RWPE2 (cell line): ENCODE data around the gene GLT8D2.
A peak's percentile ranks its signal among the peaks of the same experiment; 100 is the strongest.
"Not testable (repeated sequence)": the region's sequence is repeated elsewhere in the genome, so short reads cannot be mapped to it uniquely, and the experiment has no call there.

Experiments used
- ATAC-seq: fragments of 200-7000 bp; cut with Tn5 transposase; 3 replicates; pipeline ENCODE4 v1.9.1; 2021; ENCODE audit warnings: low read depth
- DNase-seq: peaks from one replicate; pipeline ENCODE4 v3.0.0-alpha.2; 2020; ENCODE audit warnings: low spot score
- H3K27ac ChIP-seq: fragments of 450-650 bp; 2 replicates; pipeline ENCODE4 v1.5.1; 2017; ENCODE audit warnings: mild to moderate bottlenecking; ENCODE audit not compliant: poor library complexity, severe bottlenecking
- H3K27me3 ChIP-seq: fragments of 250-450 bp; sonication (Bioruptor Pico); 2 replicates; pipeline ENCODE4 v1.5.1; 2021; ENCODE audit warnings: mild to moderate bottlenecking, moderate library complexity; ENCODE audit not compliant: insufficient read depth, poor library complexity, severe bottlenecking
- H3K36me3 ChIP-seq: fragments of 250-450 bp; sonication (Bioruptor Pico); 2 replicates; pipeline ENCODE4 v1.5.1; 2020; ENCODE audit warnings: low read depth, mild to moderate bottlenecking, moderate library complexity
- H3K4me1 ChIP-seq: fragments of 250-450 bp; sonication (Bioruptor Pico); 2 replicates; pipeline ENCODE4 v1.5.1; 2021; ENCODE audit warnings: mild to moderate bottlenecking, moderate library complexity; ENCODE audit not compliant: insufficient read depth, poor library complexity, severe bottlenecking
- H3K4me3 ChIP-seq: fragments of 250-450 bp; sonication (Bioruptor Pico); 2 replicates; pipeline ENCODE4 v1.5.1; 2021; ENCODE audit warnings: mild to moderate bottlenecking, moderate library complexity; ENCODE audit not compliant: severe bottlenecking
- H3K9me3 ChIP-seq: fragments of 250-450 bp; sonication (Bioruptor Pico); 2 replicates; pipeline ENCODE4 v1.5.1; 2021; ENCODE audit warnings: mild to moderate bottlenecking, moderate library complexity; ENCODE audit not compliant: severe bottlenecking
- TF ChIP-seq, protein P1 (sequence below): fragments of 450-650 bp; IDR thresholded peaks from one replicate; pipeline ENCODE4 v1.5.1; 2017; ENCODE audit warnings: mild to moderate bottlenecking, moderate library complexity; ENCODE audit not compliant: poor library complexity, severe bottlenecking

GLT8D2 gene

DNA sequence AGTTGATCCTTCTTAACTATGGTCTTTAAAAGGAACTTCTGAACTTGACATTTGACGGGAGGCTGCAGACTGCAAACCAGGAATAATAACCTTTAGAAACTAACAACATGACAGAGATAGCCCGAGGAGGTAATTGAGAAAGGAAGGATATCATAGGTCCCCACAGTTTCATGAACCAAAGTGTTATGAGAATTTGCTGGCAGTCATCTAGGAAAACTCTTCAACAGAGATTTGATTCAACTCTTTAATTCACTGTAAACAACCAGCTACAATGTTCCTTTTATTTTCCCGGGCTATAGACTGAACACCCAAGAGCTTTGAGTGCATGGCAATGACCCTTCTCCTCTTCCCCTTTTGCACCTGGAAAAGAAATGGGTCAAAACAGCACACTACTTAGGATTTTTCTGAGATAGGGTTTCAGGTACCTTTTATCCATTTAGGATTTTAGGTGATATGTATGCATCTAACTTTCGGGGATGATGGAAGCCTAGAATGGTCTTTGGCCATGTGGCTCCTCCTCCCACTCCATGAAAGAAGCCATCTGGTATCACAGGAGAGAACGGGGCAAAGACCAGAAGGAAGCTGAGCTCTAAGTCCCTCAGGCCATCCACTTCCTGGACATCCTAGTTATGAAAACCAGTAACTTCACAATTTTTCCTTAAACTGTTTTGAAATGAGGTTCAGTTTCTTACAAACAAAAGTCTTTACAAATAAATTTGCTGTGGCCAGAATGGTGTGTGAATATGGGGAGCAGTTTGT lies 23.0 kb downstream of the GLT8D2 start:
- Histone ChIP-seq H3K27ac (no peak overlapping the region), H3K27me3 (no peaks in the 10 kb centered on the region), H3K4me3 (no peak overlapping the region), H3K4me1 (no peaks in the 10 kb centered on the region), H3K36me3 (no peaks in the 10 kb centered on the region), H3K9me3 (no peaks in the 10 kb centered on the region)
- ATAC-seq (no peak), DNase-seq (no peak)
- TF ChIP-seq, protein P1, sequence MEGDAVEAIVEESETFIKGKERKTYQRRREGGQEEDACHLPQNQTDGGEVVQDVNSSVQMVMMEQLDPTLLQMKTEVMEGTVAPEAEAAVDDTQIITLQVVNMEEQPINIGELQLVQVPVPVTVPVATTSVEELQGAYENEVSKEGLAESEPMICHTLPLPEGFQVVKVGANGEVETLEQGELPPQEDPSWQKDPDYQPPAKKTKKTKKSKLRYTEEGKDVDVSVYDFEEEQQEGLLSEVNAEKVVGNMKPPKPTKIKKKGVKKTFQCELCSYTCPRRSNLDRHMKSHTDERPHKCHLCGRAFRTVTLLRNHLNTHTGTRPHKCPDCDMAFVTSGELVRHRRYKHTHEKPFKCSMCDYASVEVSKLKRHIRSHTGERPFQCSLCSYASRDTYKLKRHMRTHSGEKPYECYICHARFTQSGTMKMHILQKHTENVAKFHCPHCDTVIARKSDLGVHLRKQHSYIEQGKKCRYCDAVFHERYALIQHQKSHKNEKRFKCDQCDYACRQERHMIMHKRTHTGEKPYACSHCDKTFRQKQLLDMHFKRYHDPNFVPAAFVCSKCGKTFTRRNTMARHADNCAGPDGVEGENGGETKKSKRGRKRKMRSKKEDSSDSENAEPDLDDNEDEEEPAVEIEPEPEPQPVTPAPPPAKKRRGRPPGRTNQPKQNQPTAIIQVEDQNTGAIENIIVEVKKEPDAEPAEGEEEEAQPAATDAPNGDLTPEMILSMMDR: no peak

DNA sequence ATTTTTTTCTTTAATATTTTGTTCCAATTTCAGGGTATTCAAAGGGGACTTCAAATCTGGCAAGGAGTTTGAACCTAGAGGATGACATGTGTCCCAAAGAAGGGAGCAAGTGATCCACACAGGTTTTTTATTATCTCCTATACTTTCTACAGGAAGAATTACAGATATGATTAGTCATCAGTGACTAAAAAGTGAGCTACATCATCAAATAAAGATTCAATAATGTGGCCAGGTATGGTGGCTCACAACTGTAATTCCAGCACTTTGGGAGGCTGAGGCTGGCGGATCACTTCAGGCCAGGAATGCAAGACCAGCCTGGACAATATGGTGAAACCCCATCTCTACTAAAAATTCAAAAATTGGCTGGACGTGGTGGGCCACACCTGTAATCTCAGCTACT lies 24.2 kb downstream of the GLT8D2 start:
- Histone ChIP-seq H3K27me3 (no peaks in the 10 kb centered on the region), H3K4me3 (no peak overlapping the region), H3K9me3 (no peaks in the 10 kb centered on the region), H3K4me1 (no peaks in the 10 kb centered on the region), H3K36me3 (no peaks in the 10 kb centered on the region), H3K27ac (no peak overlapping the region)
- ATAC-seq (0 out of 3 replicates have a peak, but pooled peaks have one; percentile 38), DNase-seq (no peak)
- TF ChIP-seq, protein P1: no peak

DNA sequence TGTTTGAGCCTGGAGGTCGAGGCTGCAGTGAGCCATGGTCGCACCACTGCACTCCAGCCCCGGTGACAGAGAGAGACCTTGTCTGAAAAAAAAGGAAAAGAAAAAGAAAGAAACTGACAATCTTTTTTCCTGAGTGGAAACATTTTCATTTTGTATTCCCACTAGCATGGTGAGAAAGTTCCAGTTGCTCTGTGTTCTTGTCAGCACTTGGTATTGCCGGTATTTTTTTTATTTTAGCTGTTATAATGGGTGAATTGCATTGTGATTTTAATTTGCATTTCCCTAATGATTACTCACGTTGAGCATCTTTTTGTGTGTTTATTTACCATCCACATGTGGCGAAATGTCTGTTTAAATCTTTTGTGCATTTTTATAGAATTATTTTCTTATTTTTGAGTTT lies 25.6 kb downstream of the GLT8D2 start:
- DNase-seq (no peak), ATAC-seq (no peak)
- H3K4me3 ChIP-seq: no peak overlapping the region
- no peaks in the 10 kb centered on the region for H3K36me3 ChIP-seq
- TF ChIP-seq, protein P1: no peak
- no peaks in the 10 kb centered on the region for H3K27me3 ChIP-seq
- H3K9me3 ChIP-seq: no peaks in the 10 kb centered on the region
- no peaks in the 10 kb centered on the region for H3K4me1 ChIP-seq
- H3K27ac ChIP-seq: no peak overlapping the region

DNA sequence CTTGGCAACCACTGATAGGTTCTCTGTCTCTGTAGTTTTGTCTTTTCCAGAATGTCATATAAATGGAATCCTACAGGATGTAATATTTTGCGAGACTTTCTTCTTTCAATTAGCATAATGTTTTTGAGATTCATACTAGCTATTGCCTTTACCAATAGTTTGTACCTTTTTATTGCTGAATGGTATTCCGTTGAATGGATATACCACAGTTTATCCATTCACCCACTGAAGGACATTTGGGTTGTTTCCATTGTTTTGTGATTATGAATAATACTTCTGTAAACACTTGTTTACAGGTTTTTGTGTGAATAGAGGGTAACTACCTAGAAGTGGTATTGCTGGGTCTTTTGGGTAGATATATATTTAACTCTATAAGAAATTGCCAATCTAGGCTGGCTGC lies 26.3 kb downstream of the GLT8D2 start:
- H3K36me3 ChIP-seq: no peaks in the 10 kb centered on the region
- H3K27me3 ChIP-seq: no peaks in the 10 kb centered on the region
- no peak for ATAC-seq
- H3K4me1 ChIP-seq: no peaks in the 10 kb centered on the region
- no peaks in the 10 kb centered on the region for H3K9me3 ChIP-seq
- H3K27ac ChIP-seq: no peak overlapping the region
- H3K4me3 ChIP-seq: no peak overlapping the region
- no peak for DNase-seq
- TF ChIP-seq, protein P1: no peak

DNA sequence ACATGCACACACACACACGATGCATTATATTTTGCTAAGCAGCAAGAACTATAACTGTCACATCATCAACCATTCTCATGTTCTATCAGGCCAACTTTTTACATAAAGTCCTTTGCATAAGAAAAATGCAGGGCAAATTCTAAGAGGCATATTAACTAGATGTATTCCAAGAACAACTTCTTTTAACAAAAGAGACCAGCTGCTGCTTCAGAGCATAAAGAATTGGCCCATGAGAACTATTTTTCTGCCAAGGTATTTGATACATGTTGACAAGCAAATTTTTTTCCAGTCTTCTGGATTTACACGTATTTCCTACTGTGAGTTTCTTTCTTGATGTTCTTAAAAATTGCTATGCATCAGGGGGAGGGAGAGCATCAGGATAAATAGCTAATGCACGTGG lies 27.2 kb downstream of the GLT8D2 start:
- Histone ChIP-seq H3K27me3 (no peaks in the 10 kb centered on the region), H3K4me3 (no peak overlapping the region), H3K4me1 (no peaks in the 10 kb centered on the region), H3K9me3 (no peaks in the 10 kb centered on the region), H3K27ac (no peak overlapping the region), H3K36me3 (no peaks in the 10 kb centered on the region)
- no peak for ATAC-seq
- no peak for DNase-seq
- TF ChIP-seq, protein P1: no peak

DNA sequence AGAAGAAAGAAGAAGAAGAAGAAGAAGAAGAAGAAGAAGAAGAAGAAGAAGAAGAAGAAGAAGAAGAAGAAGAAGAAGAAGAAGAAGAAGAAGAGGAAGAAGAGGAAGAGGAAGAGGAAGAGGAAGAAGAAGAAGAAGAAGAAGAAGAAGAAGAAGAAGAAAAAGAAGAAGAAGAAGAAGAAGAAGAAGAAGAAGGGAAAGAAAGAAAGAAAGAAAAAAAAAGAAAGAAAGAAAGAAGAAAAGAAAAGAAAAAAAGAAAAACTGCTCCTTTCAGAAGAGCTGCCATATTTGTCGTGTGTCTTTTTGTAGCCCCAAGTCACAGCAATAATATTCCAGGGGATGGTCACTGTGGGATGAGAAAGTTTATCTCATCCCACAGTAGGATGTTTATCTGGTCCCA lies 28.1 kb downstream of the GLT8D2 start:
- not testable (repeated sequence) for DNase-seq, H3K36me3 ChIP-seq, H3K9me3 ChIP-seq, H3K4me3 ChIP-seq, H3K4me1 ChIP-seq, H3K27me3 ChIP-seq, H3K27ac ChIP-seq, ATAC-seq
